Prostate gland (tissue), 2 donors: ENCODE measurements around the gene FOXJ3.

Experiments
- POLR2AphosphoS5 ChIP-seq: sonication (generic); formaldehyde crosslinking; IDR thresholded peaks from one replicate; pipeline ENCODE4 v1.6.1; 2017; ENCODE audit warnings: antibody characterized with exemption
- TF ChIP-seq, protein P1 (sequence below), 4 experiments: fragments of 200-600 bp in 2 of 4; fragments of 450-650 bp in 2 of 4; sonication (generic) in 2 of 4; IDR thresholded peaks; 1 replicate in 3 of 4; 2 replicates in 1 of 4; pipeline ENCODE4 v1.5.1; 2016 to 2019; ENCODE audit warnings: antibody characterized with exemption in 4 of 4, mild to moderate bottlenecking in 2 of 4, moderate library complexity in 2 of 4

DNA sequence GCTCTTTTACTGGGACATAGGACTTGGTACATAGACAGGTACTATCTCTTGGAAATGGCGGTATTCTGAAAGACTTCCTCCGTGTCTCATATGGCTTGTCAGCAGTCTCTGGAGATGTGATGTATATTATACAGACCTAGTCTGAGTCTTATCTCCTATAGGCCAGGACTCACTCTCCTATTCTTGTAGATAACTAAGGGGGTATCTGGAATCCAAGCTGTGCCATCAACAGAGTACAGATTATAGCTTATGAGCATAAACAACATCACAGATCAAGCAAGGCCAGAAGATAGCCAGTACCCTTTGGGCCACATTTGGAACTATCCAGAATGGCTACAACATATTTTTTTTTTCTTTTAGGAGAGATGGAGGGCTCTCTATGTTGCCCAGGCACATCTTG is 29.5 kb upstream of the FOXJ3 start:
- TF ChIP-seq, protein P1, sequence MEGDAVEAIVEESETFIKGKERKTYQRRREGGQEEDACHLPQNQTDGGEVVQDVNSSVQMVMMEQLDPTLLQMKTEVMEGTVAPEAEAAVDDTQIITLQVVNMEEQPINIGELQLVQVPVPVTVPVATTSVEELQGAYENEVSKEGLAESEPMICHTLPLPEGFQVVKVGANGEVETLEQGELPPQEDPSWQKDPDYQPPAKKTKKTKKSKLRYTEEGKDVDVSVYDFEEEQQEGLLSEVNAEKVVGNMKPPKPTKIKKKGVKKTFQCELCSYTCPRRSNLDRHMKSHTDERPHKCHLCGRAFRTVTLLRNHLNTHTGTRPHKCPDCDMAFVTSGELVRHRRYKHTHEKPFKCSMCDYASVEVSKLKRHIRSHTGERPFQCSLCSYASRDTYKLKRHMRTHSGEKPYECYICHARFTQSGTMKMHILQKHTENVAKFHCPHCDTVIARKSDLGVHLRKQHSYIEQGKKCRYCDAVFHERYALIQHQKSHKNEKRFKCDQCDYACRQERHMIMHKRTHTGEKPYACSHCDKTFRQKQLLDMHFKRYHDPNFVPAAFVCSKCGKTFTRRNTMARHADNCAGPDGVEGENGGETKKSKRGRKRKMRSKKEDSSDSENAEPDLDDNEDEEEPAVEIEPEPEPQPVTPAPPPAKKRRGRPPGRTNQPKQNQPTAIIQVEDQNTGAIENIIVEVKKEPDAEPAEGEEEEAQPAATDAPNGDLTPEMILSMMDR (IDR thresholded peaks at IDR 0.05) = no peak
- no peak for TF ChIP-seq POLR2AphosphoS5
